Activated naive CD8-positive, alpha-beta T cell treated with anti-CD3 and anti-CD28 coated beads, Interleukin-2, amount 50 U/mL, for 24 hours (primary cell): ENCODE results near the gene CAPN10.

ENCODE experiments used
- ATAC-seq: fragments of 150-1000 bp; cut with Tn5 transposase; one replicate; pipeline ENCODE4 v1.10.0; 2021
- DNase-seq: peaks from one replicate; pipeline ENCODE4 v3.0.0; 2021
- H3K27ac Mint-ChIP-seq: one replicate; pipeline ENCODE4 v1.8.0; 2021; ENCODE audit warnings: mild to moderate bottlenecking, mixed read lengths
- H3K27me3 Mint-ChIP-seq: one replicate; pipeline ENCODE4 v1.8.0; 2021; ENCODE audit warnings: mixed read lengths
- H3K36me3 Mint-ChIP-seq: one replicate; pipeline ENCODE4 v1.8.0; 2021; ENCODE audit warnings: low read depth, mixed read lengths
- H3K4me1 Mint-ChIP-seq: one replicate; pipeline ENCODE4 v1.8.0; 2021; ENCODE audit warnings: mixed read lengths
- H3K4me3 Mint-ChIP-seq: one replicate; pipeline ENCODE4 v1.8.0; 2021; ENCODE audit warnings: mild to moderate bottlenecking, moderate library complexity, mixed read lengths
- H3K9me3 Mint-ChIP-seq: one replicate; pipeline ENCODE4 v1.8.0; 2021; ENCODE audit warnings: mixed read lengths

CAPN10 gene

DNA sequence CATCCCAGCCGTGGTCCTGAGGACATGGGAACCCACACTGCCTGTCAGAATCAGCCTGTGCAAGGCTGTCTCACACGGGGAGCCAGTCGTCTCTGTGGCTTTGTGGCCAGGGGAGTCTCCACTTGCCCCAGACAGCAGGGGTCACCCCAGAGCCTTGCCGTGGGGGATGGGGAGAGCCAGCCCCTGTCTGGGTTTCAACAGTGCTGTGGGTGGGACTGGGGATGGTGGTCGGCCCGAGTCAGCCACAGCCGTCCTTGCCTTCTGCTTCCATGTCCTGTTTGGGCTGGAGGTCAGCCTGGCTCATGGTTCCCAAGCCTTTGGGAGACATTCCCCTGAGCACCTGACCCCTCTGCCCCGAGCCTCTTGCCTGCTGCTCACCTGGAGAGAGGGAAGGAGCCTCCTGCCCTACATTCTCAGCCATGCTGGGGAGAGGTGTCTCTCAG is 58.3 kb downstream of the CAPN10 start:
- Mint-ChIP-seq H3K4me1 (peaks cover 1% of the 10 kb centered on the region), H3K4me3 (no peak overlapping the region), H3K36me3 (no peaks in the 10 kb centered on the region), H3K27me3 (peaks cover 23% of the 10 kb centered on the region), H3K9me3 (no peaks in the 10 kb centered on the region), H3K27ac (no peak overlapping the region)
- no peak for DNase-seq
- ATAC-seq: no peak

DNA sequence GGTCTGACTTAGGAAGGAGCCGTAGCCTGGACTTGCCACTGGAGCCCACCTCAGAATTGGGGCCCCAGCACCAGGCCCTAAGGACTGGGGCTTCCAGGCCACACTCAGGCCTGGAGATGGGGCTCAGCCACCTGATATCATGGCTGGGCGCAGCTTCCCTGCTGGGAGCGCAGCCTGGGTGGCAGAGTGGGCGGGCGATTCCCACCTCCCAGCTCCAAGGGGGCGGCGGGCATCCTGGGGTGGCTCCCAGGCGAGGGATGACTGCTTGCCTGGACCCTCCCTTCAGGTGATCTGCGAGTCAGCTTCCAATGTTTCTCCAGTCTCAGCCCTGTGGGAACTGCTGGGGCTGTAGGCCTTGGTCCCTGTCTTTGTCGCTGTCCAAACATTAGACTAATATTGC is 58.8 kb downstream of the CAPN10 start:
- ATAC-seq (no peak), DNase-seq (no peak)
- Mint-ChIP-seq H3K27ac (no peak overlapping the region), H3K36me3 (no peaks in the 10 kb centered on the region), H3K4me3 (no peak overlapping the region), H3K9me3 (no peaks in the 10 kb centered on the region), H3K4me1 (peaks cover 1% of the 10 kb centered on the region), H3K27me3 (peaks cover 23% of the 10 kb centered on the region)

DNA sequence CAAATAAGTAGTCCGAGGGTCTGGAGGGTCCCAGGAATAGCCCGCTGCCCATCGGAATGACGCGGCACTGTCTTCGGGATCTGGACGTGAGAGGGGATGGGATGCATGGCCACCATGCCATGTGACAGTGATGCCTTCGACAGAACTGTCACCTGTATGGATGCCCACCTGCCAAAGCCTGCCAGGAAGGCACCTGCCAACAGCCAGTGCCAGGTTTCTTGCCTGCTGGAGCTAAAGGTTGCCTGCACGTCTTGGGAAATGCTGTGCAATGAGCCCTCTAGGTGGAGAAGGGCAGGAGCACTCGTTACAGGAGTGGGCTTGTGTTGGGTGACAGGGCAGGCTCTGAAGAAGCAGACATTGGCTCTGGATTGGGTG is 59.3 kb downstream of the CAPN10 start:
- ATAC-seq: no peak
- no peak overlapping the region for H3K4me3 Mint-ChIP-seq
- H3K9me3 Mint-ChIP-seq: no peaks in the 10 kb centered on the region
- no peaks in the 10 kb centered on the region for H3K36me3 Mint-ChIP-seq
- H3K27ac Mint-ChIP-seq: no peak overlapping the region
- DNase-seq: no peak
- H3K4me1 Mint-ChIP-seq: peaks cover 1% of the 10 kb centered on the region
- peaks cover 23% of the 10 kb centered on the region for H3K27me3 Mint-ChIP-seq

DNA sequence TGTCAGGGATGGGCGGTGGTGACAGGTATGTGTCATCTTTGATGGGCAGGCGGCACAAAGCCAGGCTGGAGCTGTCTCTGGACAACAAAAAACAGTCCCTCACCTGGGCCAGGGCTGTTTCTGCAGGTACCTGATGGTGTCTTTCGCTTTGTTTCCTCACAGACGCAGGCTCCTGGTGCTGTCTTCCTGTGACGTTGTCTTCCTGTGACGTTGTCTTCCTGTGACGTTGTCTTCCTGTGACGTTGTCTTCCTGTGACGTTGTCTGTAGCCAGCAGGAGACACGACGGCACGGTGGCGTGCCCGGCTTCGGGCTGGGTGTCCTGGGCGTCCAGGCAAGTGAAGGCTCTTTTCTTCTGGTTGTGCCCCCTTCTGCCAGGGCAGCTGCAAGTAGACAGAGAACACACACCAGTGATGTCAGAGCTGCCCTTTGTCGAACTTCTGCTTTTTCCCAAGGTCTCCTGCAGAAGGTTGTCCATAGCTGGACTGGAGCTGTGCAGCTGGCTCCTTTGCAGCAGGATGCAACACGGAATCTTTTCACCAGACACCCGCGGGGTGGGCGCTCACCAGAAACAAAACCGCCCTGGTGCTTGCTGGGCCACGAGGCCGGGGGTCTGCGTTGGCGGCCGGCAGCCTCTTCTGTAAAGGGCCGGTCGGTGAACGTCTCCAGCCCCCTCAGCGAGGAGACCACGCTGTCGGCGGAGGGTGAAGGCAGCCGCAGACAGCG is 59.8 kb downstream of the CAPN10 start:
- peaks cover 23% of the 10 kb centered on the region for H3K27me3 Mint-ChIP-seq
- peaks cover 1% of the 10 kb centered on the region for H3K4me1 Mint-ChIP-seq
- no peak overlapping the region for H3K4me3 Mint-ChIP-seq
- no peaks in the 10 kb centered on the region for H3K36me3 Mint-ChIP-seq
- no peak overlapping the region for H3K27ac Mint-ChIP-seq
- no peak for ATAC-seq
- DNase-seq: no peak
- H3K9me3 Mint-ChIP-seq: no peaks in the 10 kb centered on the region

DNA sequence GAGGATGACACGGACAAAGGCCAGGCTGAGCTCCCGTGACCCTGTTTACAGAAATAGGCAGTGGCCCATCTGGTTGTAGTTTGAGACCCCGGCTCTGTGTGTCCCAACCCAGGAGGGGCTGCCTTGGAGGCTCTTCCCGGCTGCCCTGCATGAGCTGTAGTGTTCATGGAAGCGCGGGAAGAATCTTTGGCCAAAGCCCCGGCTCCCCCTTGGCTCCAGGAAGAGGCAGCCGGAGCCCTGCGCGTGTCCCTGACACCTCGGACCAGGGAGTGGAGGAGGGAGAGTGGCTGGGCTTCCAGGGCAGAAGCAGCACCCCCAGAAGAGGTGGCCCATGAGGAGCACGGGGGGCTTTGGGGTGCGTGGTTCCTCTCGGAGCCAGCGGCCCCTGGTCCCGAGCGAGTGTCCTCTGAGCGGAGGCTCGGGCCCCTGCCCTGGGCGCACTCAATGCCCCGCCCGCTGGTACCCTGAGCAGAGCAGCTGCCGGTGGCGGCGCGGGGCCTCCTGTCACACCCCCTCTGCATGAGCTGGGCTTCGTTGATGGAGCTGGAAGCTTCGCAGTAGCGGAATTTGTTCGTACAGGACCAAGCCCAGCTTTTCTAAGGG is 60.5 kb downstream of the CAPN10 start:
- Mint-ChIP-seq H3K27ac (no peak overlapping the region), H3K27me3 (peaks cover 23% of the 10 kb centered on the region), H3K9me3 (no peaks in the 10 kb centered on the region), H3K36me3 (no peaks in the 10 kb centered on the region), H3K4me3 (no peak overlapping the region), H3K4me1 (peaks cover 1% of the 10 kb centered on the region)
- ATAC-seq (no peak), DNase-seq (no peak)

DNA sequence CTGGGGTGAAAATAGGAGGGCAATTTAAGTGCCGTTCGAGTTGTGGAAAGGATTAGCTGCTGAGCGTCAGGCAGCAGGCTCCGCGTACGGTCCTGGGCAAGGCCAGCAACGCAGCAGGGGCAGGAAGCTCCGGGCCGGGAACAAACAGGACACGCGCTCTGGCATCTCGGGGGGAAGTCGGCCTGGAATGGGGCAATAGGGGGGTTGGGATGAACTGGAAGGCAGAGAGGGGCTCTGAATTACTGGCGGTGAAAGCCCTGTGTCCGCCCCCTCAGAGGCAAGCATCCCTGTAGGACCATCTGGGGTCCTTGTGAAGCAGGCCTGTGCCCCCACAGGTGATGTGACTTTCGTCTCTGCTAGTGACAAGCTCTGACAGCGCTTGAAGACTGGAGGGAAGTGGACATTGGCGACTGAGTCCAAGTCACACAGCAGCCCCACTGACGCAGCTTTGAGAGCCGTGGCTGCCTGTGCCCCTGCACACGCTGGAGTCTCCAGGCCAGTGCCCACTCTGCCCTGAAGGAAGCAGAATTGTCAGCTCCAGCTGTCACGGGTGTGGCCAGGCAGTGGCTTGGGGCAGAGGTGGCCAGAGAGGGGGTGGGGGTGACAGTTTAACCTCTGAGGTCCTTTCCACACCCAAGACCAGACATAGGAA is 61.1 kb downstream of the CAPN10 start:
- peaks cover 23% of the 10 kb centered on the region for H3K27me3 Mint-ChIP-seq
- ATAC-seq (no peak), DNase-seq (no peak)
- peaks cover 1% of the 10 kb centered on the region for H3K4me1 Mint-ChIP-seq
- no peak overlapping the region for H3K27ac Mint-ChIP-seq
- H3K36me3 Mint-ChIP-seq: no peaks in the 10 kb centered on the region
- no peak overlapping the region for H3K4me3 Mint-ChIP-seq
- H3K9me3 Mint-ChIP-seq: no peaks in the 10 kb centered on the region

DNA sequence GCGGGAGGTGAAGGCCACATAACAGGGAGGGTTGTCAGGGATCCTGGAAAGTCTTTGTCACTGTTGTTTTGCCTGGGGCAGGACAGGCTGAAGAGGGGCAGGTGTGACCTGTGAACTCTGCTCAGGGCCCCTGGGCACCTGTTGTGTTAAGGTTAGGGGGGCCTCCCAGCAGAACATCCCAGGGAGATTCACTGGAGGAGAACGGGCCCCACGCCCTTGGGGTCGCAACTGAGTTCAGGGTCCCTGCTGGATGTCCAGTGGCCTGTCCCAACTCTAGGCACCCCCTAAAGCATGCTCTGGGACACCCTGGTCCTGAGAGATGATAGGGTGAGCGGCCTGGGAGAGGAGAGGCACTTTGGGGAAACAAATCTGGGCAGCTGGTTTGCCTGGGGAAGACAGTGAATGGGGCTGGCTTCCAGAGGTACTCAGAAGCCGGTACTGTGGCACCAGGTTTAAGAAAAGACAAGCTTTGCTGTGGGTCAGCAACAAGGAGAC is 61.7 kb downstream of the CAPN10 start:
- no peak for ATAC-seq
- Mint-ChIP-seq H3K27ac (no peak overlapping the region), H3K27me3 (peaks cover 25% of the 10 kb centered on the region), H3K36me3 (no peaks in the 10 kb centered on the region), H3K4me3 (no peak overlapping the region), H3K4me1 (peaks cover 1% of the 10 kb centered on the region), H3K9me3 (no peaks in the 10 kb centered on the region)
- no peak for DNase-seq
